ENCODE results near the gene GARNL3. TPM values are rescaled to one million over a fixed set of nuclear protein-coding genes. Genes with fewer than 3 reads are reported as not detected.
A peak's percentile ranks its signal among the peaks of the same experiment; 100 is the strongest.

Gene GARNL3
- total RNA-seq, 1 experiment from 2014 or later = 1.2 TPM

- H3K9ac ChIP-seq (ENCODE audit: low read length) = no peak overlapping the region
- H3K4me2 ChIP-seq (ENCODE audit: low read depth, low read length, poor library complexity, severe bottlenecking) = peak overlapping the region; percentile 55
- no peak overlapping the region for H3K4me3 ChIP-seq (ENCODE audit: low read length)
- H3K36me3 ChIP-seq (ENCODE audit: insufficient read depth, low read length) = no peaks in the 10 kb centered on the region
- H3K79me2 ChIP-seq (ENCODE audit: low read length) = no peaks in the 10 kb centered on the region
- peaks cover 37% of the 10 kb centered on the region for H3K4me1 ChIP-seq (ENCODE audit: low read length)
- H3K9me2 ChIP-seq (replicated peaks; ENCODE audit: insufficient read depth, low read length) = no peaks in the 10 kb centered on the region
- no peaks in the 10 kb centered on the region for H4K20me1 ChIP-seq (ENCODE audit: insufficient read depth, low read depth, low read length)
- no peaks in the 10 kb centered on the region for H3K9me3 ChIP-seq (ENCODE audit: low read length)
- H3K27ac ChIP-seq (ENCODE audit: low read length) = peak overlapping the region; percentile 72
- DNase-seq = no peak
- H3K27me3 ChIP-seq (ENCODE audit: low read length) = no peaks in the 10 kb centered on the region
- H2AFZ ChIP-seq (ENCODE audit: low read length) = no peak overlapping the region
Observed at GRCh38 chr9:127389381-127390247, 125.0 kb downstream of the GARNL3 start.

- Histone ChIP-seq H3K27me3 (ENCODE audit: low read length) (no peaks in the 10 kb centered on the region), H3K9me3 (ENCODE audit: low read length) (no peaks in the 10 kb centered on the region), H3K9ac (ENCODE audit: low read length) (no peak overlapping the region), H3K9me2 (replicated peaks; ENCODE audit: insufficient read depth, low read length) (no peaks in the 10 kb centered on the region), H3K36me3 (ENCODE audit: insufficient read depth, low read length) (no peaks in the 10 kb centered on the region), H2AFZ (ENCODE audit: low read length) (no peak overlapping the region), H4K20me1 (ENCODE audit: insufficient read depth, low read depth, low read length) (no peaks in the 10 kb centered on the region), H3K27ac (ENCODE audit: low read length) (no peak overlapping the region), H3K4me3 (ENCODE audit: low read length) (no peak overlapping the region), H3K79me2 (ENCODE audit: low read length) (no peaks in the 10 kb centered on the region), H3K4me2 (ENCODE audit: low read depth, low read length, poor library complexity, severe bottlenecking) (no peak overlapping the region), H3K4me1 (ENCODE audit: low read length) (peaks cover 43% of the 10 kb centered on the region)
- no peak for DNase-seq
Observed at GRCh38 chr9:127390248-127390545, 125.6 kb downstream of the GARNL3 start.

GRCh38 chr9:127390563-127390962 is 126.0 kb downstream of the GARNL3 start:
- Histone ChIP-seq H3K9ac (ENCODE audit: low read length) (no peak overlapping the region), H4K20me1 (ENCODE audit: insufficient read depth, low read depth, low read length) (no peaks in the 10 kb centered on the region), H3K9me3 (ENCODE audit: low read length) (no peaks in the 10 kb centered on the region), H3K27ac (ENCODE audit: low read length) (no peak overlapping the region), H3K79me2 (ENCODE audit: low read length) (no peaks in the 10 kb centered on the region), H2AFZ (ENCODE audit: low read length) (no peak overlapping the region), H3K36me3 (ENCODE audit: insufficient read depth, low read length) (no peaks in the 10 kb centered on the region), H3K4me2 (ENCODE audit: low read depth, low read length, poor library complexity, severe bottlenecking) (no peak overlapping the region), H3K27me3 (ENCODE audit: low read length) (no peaks in the 10 kb centered on the region), H3K9me2 (replicated peaks; ENCODE audit: insufficient read depth, low read length) (no peaks in the 10 kb centered on the region), H3K4me3 (ENCODE audit: low read length) (no peak overlapping the region), H3K4me1 (ENCODE audit: low read length) (peaks cover 47% of the 10 kb centered on the region)
- no peak for DNase-seq

GRCh38 chr9:127392166-127392565 is 127.6 kb downstream of the GARNL3 start:
- Histone ChIP-seq H3K36me3 (ENCODE audit: insufficient read depth, low read length) (no peaks in the 10 kb centered on the region), H3K27me3 (ENCODE audit: low read length) (no peaks in the 10 kb centered on the region), H3K4me3 (ENCODE audit: low read length) (no peak overlapping the region), H3K79me2 (ENCODE audit: low read length) (no peaks in the 10 kb centered on the region), H3K9me2 (replicated peaks; ENCODE audit: insufficient read depth, low read length) (no peaks in the 10 kb centered on the region), H2AFZ (ENCODE audit: low read length) (no peak overlapping the region), H4K20me1 (ENCODE audit: insufficient read depth, low read depth, low read length) (no peaks in the 10 kb centered on the region), H3K4me2 (ENCODE audit: low read depth, low read length, poor library complexity, severe bottlenecking) (no peak overlapping the region), H3K9ac (ENCODE audit: low read length) (no peak overlapping the region), H3K4me1 (ENCODE audit: low read length) (peaks cover 41% of the 10 kb centered on the region), H3K9me3 (ENCODE audit: low read length) (no peaks in the 10 kb centered on the region), H3K27ac (ENCODE audit: low read length) (no peak overlapping the region)
- no peak for DNase-seq

- H3K4me3 ChIP-seq (ENCODE audit: low read length) = no peak overlapping the region
- H3K9me3 ChIP-seq (ENCODE audit: low read length) = no peaks in the 10 kb centered on the region
- H2AFZ ChIP-seq (ENCODE audit: low read length) = no peak overlapping the region
- H3K27me3 ChIP-seq (ENCODE audit: low read length) = no peaks in the 10 kb centered on the region
- no peak overlapping the region for H3K4me2 ChIP-seq (ENCODE audit: low read depth, low read length, poor library complexity, severe bottlenecking)
- H3K9me2 ChIP-seq (replicated peaks; ENCODE audit: insufficient read depth, low read length) = no peaks in the 10 kb centered on the region
- peaks cover 35% of the 10 kb centered on the region for H3K4me1 ChIP-seq (ENCODE audit: low read length)
- H4K20me1 ChIP-seq (ENCODE audit: insufficient read depth, low read depth, low read length) = no peaks in the 10 kb centered on the region
- H3K9ac ChIP-seq (ENCODE audit: low read length) = no peak overlapping the region
- peaks cover 7% of the 10 kb centered on the region for H3K79me2 ChIP-seq (ENCODE audit: low read length)
- DNase-seq = no peak
- no peaks in the 10 kb centered on the region for H3K36me3 ChIP-seq (ENCODE audit: insufficient read depth, low read length)
- H3K27ac ChIP-seq (ENCODE audit: low read length) = no peak overlapping the region
Observed at GRCh38 chr9:127392976-127393375, 128.4 kb downstream of the GARNL3 start.

- DNase-seq = no peak
- H3K9me3 ChIP-seq (ENCODE audit: low read length) = no peaks in the 10 kb centered on the region
- no peak overlapping the region for H3K4me3 ChIP-seq (ENCODE audit: low read length)
- no peak overlapping the region for H3K9ac ChIP-seq (ENCODE audit: low read length)
- H3K79me2 ChIP-seq (ENCODE audit: low read length) = peaks cover 13% of the 10 kb centered on the region
- peaks cover 35% of the 10 kb centered on the region for H3K4me1 ChIP-seq (ENCODE audit: low read length)
- H3K36me3 ChIP-seq (ENCODE audit: insufficient read depth, low read length) = no peaks in the 10 kb centered on the region
- no peak overlapping the region for H3K27ac ChIP-seq (ENCODE audit: low read length)
- H3K4me2 ChIP-seq (ENCODE audit: low read depth, low read length, poor library complexity, severe bottlenecking) = no peak overlapping the region
- H2AFZ ChIP-seq (ENCODE audit: low read length) = no peak overlapping the region
- H3K27me3 ChIP-seq (ENCODE audit: low read length) = no peaks in the 10 kb centered on the region
- H3K9me2 ChIP-seq (replicated peaks; ENCODE audit: insufficient read depth, low read length) = no peaks in the 10 kb centered on the region
- H4K20me1 ChIP-seq (ENCODE audit: insufficient read depth, low read depth, low read length) = no peaks in the 10 kb centered on the region; the same call in 1 of the 2 replicates
Observed at GRCh38 chr9:127393645-127394044, 129.1 kb downstream of the GARNL3 start.

- Histone ChIP-seq H3K4me2 (ENCODE audit: low read depth, low read length, poor library complexity, severe bottlenecking) (peak overlapping the region; percentile 81), H3K4me1 (ENCODE audit: low read length) (peaks cover 28% of the 10 kb centered on the region), H2AFZ (ENCODE audit: low read length) (peak overlapping the region; percentile 91; the same call in 1 of the 2 replicates), H3K79me2 (ENCODE audit: low read length) (peaks cover 19% of the 10 kb centered on the region), H3K27ac (ENCODE audit: low read length) (no peak overlapping the region), H3K9me3 (ENCODE audit: low read length) (no peaks in the 10 kb centered on the region), H3K27me3 (ENCODE audit: low read length) (no peaks in the 10 kb centered on the region), H3K9ac (ENCODE audit: low read length) (peak overlapping the region; percentile 62), H4K20me1 (ENCODE audit: insufficient read depth, low read depth, low read length) (no peaks in the 10 kb centered on the region; the same call in 1 of the 2 replicates), H3K9me2 (replicated peaks; ENCODE audit: insufficient read depth, low read length) (no peaks in the 10 kb centered on the region), H3K36me3 (ENCODE audit: insufficient read depth, low read length) (no peaks in the 10 kb centered on the region), H3K4me3 (ENCODE audit: low read length) (peak overlapping the region; percentile 63)
- no peak for DNase-seq
Observed at GRCh38 chr9:127395497-127396252, 131.1 kb downstream of the GARNL3 start.

- Histone ChIP-seq H3K9ac (ENCODE audit: low read length) (peak overlapping the region; percentile 62), H2AFZ (ENCODE audit: low read length) (peak overlapping the region; percentile 91; the same call in 1 of the 2 replicates), H3K27me3 (ENCODE audit: low read length) (no peaks in the 10 kb centered on the region)
Observed at GRCh38 chr9:127396253-127396807, 131.8 kb downstream of the GARNL3 start.

More at GRCh38 chr9:127396253-127396807, 131.8 kb downstream of the GARNL3 start:
- Histone ChIP-seq H3K9me2 (replicated peaks; ENCODE audit: insufficient read depth, low read length) (no peaks in the 10 kb centered on the region), H3K4me2 (ENCODE audit: low read depth, low read length, poor library complexity, severe bottlenecking) (peak overlapping the region; percentile 81), H4K20me1 (ENCODE audit: insufficient read depth, low read depth, low read length) (no peaks in the 10 kb centered on the region; the same call in 1 of the 2 replicates), H3K36me3 (ENCODE audit: insufficient read depth, low read length) (no peaks in the 10 kb centered on the region), H3K79me2 (ENCODE audit: low read length) (peaks cover 19% of the 10 kb centered on the region), H3K4me1 (ENCODE audit: low read length) (peaks cover 28% of the 10 kb centered on the region), H3K9me3 (ENCODE audit: low read length) (no peaks in the 10 kb centered on the region), H3K4me3 (ENCODE audit: low read length) (peak overlapping the region; percentile 63), H3K27ac (ENCODE audit: low read length) (0 out of 2 replicates have a peak overlapping the region, but pooled peaks have one; percentile 23)
- DNase-seq = no peak
